Tibial artery (tissue), 4 donors: ENCODE data around the gene IGFN1.

Experiments used
- DNase-seq, 2 donors: peaks; one replicate each; pipeline ENCODE4 v3.0.0-alpha.2; 2019
- H3K27ac ChIP-seq, 2 donors: fragments of 200-600 bp; sonication (generic) in 1 of 2; 1 replicate in 1 of 2; 2 replicates in 1 of 2; pipeline ENCODE4 v1.5.1; 2018 to 2019; ENCODE audit warnings: mild to moderate bottlenecking in 1 of 2
- H3K27me3 ChIP-seq, 2 donors: fragments of 200-600 bp; sonication (generic) in 1 of 2; one replicate each; pipeline versions ENCODE4 v1.5.1 to v1.6.0; 2016 to 2019
- H3K36me3 ChIP-seq, 3 donors: fragments of 200-600 bp; sonication (generic) in 2 of 3; one replicate each; pipeline ENCODE4 v1.5.1; 2016 to 2019; ENCODE audit warnings: mild to moderate bottlenecking in 2 of 3
- H3K4me1 ChIP-seq, 4 donors: fragments of 200-600 bp; sonication (generic) in 2 of 4; 1 replicate in 3 of 4; 2 replicates in 1 of 4; pipeline ENCODE4 v1.5.1; 2016 to 2019
- H3K4me3 ChIP-seq, 2 donors: fragments of 200-600 bp; sonication (generic) in 1 of 2; 1 replicate in 1 of 2; 2 replicates in 1 of 2; pipeline ENCODE4 v1.5.1; 2018 to 2019; ENCODE audit warnings: mild to moderate bottlenecking in 2 of 2
- H3K9me3 ChIP-seq, 3 donors: fragments of 200-600 bp; sonication (generic) in 1 of 3; one replicate each; pipeline ENCODE4 v1.5.1; 2016 to 2019
- intact Hi-C: fragments of 100-400 bp; cut with DNase I; formaldehyde crosslinking; loops from one replicate; pipeline ENCODE4 v1.15.0; 2023; ENCODE audit warnings: low total_unique reads
- TF ChIP-seq, protein P1 (sequence below), 2 experiments: fragments of 200-600 bp in 1 of 2; fragments of 450-650 bp in 1 of 2; IDR thresholded peaks; one replicate each; pipeline ENCODE4 v1.5.1; 2017 to 2019; ENCODE audit warnings: antibody characterized with exemption in 2 of 2, mild to moderate bottlenecking in 1 of 2, moderate library complexity in 1 of 2

The IGFN1 gene

DNA sequence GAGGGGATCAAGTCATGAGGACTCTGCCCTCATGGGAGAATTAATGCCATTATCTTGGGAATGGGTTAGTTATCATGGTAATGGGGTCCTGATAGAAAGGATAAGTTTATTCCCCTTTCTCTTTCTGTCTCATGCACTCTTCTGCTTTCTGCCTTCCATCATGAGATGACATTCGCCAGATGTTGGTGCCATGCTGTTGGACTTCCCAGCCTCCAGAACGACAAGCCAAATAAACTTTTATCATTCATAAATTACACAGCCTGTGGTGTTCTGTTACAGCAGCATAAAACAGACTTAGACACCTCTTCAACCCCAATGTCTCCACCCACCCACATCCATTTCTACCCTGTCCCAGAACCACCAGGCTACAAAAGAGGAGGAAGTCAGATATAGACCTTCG, 11.9 kb upstream of the IGFN1 start:
- no peak overlapping the region for H3K27ac ChIP-seq
- DNase-seq: no peak
- no peaks in the 10 kb centered on the region for H3K36me3 ChIP-seq
- intact Hi-C loops: no loop called here
- no peak overlapping the region for H3K4me3 ChIP-seq
- H3K27me3 ChIP-seq: peaks cover 0 to 6% of the 10 kb centered on the region in 2 donors
- TF ChIP-seq, protein P1, sequence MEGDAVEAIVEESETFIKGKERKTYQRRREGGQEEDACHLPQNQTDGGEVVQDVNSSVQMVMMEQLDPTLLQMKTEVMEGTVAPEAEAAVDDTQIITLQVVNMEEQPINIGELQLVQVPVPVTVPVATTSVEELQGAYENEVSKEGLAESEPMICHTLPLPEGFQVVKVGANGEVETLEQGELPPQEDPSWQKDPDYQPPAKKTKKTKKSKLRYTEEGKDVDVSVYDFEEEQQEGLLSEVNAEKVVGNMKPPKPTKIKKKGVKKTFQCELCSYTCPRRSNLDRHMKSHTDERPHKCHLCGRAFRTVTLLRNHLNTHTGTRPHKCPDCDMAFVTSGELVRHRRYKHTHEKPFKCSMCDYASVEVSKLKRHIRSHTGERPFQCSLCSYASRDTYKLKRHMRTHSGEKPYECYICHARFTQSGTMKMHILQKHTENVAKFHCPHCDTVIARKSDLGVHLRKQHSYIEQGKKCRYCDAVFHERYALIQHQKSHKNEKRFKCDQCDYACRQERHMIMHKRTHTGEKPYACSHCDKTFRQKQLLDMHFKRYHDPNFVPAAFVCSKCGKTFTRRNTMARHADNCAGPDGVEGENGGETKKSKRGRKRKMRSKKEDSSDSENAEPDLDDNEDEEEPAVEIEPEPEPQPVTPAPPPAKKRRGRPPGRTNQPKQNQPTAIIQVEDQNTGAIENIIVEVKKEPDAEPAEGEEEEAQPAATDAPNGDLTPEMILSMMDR (IDR thresholded peaks at IDR 0.05): no peak
- no peaks in the 10 kb centered on the region for H3K4me1 ChIP-seq
- no peaks in the 10 kb centered on the region for H3K9me3 ChIP-seq

DNA sequence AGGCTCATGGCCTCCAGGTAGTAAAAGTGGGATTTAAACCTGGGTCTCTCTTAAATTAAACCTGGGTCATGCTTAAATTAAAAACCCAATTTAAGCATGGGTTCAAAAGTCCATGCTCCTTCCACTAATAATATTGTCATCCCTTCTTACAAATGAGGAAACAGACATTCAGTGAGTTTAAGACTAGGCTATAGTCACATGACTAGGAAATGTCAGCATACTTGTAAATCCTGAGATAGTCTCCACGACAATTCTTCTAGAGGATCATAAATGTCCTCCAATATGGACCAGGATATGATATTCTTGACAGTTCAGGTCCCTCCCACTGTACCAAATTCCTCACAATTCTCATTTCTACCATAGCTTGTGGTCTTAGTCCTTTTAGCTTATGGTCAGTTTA, 10.5 kb upstream of the IGFN1 start:
- peaks cover 0 to 7% of the 10 kb centered on the region in 2 donors for H3K27me3 ChIP-seq
- DNase-seq: no peak
- no peaks in the 10 kb centered on the region for H3K36me3 ChIP-seq
- no peaks in the 10 kb centered on the region for H3K9me3 ChIP-seq
- intact Hi-C loops: no loop called here
- TF ChIP-seq, protein P1 (IDR thresholded peaks at IDR 0.05): no peak
- no peak overlapping the region for H3K27ac ChIP-seq
- no peaks in the 10 kb centered on the region for H3K4me1 ChIP-seq
- H3K4me3 ChIP-seq: no peak overlapping the region

- TF ChIP-seq, protein P1 (IDR thresholded peaks at IDR 0.05): no peak
- H3K4me3 ChIP-seq: no peak overlapping the region
- H3K4me1 ChIP-seq: no peaks in the 10 kb centered on the region
- H3K27me3 ChIP-seq: peaks cover 0 to 7% of the 10 kb centered on the region in 2 donors
- intact Hi-C loops: no loop called here
- no peak overlapping the region for H3K27ac ChIP-seq
- no peaks in the 10 kb centered on the region for H3K9me3 ChIP-seq
- H3K36me3 ChIP-seq: no peaks in the 10 kb centered on the region
- no peak for DNase-seq
Measured at GRCh38 chr1:201180901-201181300, 9.7 kb upstream of the IGFN1 start.

DNA sequence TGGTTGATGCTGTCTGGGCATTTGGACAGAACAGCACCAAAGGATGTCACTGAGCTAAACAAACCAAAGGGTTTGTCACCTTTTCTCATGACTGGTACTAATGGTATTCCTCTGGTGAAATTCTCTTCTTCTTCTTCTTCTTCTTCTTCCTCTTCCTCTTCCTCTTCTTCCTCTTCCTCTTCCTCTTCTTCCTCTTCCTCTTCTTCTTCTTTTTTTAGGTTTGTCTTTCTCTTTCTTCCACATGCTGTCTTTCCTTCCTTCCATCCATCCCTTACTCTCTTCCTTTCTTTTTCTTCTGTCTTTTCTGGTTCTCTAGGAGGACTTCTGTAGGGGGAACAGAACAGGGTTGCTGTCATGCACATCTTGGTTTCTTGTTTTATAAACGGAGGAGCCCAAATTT, 9.3 kb upstream of the IGFN1 start:
- Histone ChIP-seq H3K4me1 (no peaks in the 10 kb centered on the region), H3K27ac (no peak overlapping the region), H3K36me3 (no peaks in the 10 kb centered on the region), H3K4me3 (no peak overlapping the region), H3K27me3 (peaks cover 0 to 7% of the 10 kb centered on the region in 2 donors), H3K9me3 (no peaks in the 10 kb centered on the region)
- TF ChIP-seq, protein P1 (IDR thresholded peaks at IDR 0.05): no peak
- DNase-seq: no peak
- intact Hi-C loops: no loop called here

DNA sequence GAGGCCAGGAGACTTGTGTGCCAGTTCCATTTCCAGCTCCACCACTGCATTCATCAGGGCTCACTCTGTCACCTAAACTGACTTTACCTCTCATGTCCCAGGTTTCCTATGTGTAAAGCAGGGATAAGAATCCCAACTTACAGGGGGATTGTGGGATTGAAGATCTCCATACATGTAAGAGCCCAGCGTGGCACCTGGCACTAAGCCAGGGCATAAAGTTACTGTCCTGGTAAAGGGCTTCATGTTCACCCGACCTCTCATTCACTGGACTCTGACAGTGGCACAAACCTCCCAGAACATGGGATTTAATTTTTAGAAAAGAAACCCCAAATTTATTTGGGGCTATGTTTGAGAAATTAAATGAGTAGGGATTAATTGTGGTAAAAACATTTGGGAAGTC, 8.9 kb upstream of the IGFN1 start:
- Histone ChIP-seq H3K36me3 (no peaks in the 10 kb centered on the region), H3K4me1 (no peaks in the 10 kb centered on the region), H3K27me3 (peaks cover 0 to 5% of the 10 kb centered on the region in 2 donors), H3K4me3 (no peak overlapping the region), H3K9me3 (no peaks in the 10 kb centered on the region), H3K27ac (no peak overlapping the region)
- DNase-seq: no peak
- intact Hi-C loops: no loop called here
- TF ChIP-seq, protein P1 (IDR thresholded peaks at IDR 0.05): no peak

DNA sequence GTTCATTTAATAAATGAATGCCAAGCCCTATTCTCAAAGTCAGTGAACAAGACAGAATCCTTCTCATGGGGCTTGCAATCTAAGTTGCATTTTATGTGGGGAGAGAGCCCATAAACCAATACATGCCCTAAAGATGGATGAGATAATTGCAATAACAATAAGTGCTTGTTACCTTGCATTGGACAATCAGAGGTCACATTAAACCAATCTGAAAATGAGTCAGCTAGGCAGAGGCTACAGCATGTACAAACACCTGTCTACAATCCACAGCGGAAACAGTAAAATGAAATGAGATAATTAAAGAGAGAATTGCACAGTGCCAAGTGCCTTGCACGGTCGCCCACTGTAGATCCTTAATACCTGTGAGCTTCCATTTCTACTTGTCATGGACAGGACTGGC, 7.4 kb upstream of the IGFN1 start:
- Histone ChIP-seq H3K36me3 (no peaks in the 10 kb centered on the region), H3K27me3 (peaks cover 0 to 4% of the 10 kb centered on the region in 2 donors), H3K4me3 (no peak overlapping the region), H3K27ac (no peak overlapping the region), H3K9me3 (no peaks in the 10 kb centered on the region), H3K4me1 (no peaks in the 10 kb centered on the region)
- intact Hi-C loops: no loop called here
- DNase-seq: no peak
- TF ChIP-seq, protein P1 (IDR thresholded peaks at IDR 0.05): no peak
